K562 (cell line): ENCODE results near the gene ZNF577.

Source experiments
- NKRF ChIP-seq: fragments of 450-650 bp; IDR thresholded peaks from 2 replicates; pipeline ENCODE4 v1.6.1; 2016; ENCODE audit warnings: borderline replicate concordance
- REST ChIP-seq, 2 experiments: fragments of 450-650 bp; formaldehyde crosslinking in 1 of 2; IDR thresholded peaks; 2 replicates each; pipeline versions ENCODE4 v1.4.0 to v1.6.1; 2014 to 2020; ENCODE audit warnings: mild to moderate bottlenecking in 2 of 2, borderline replicate concordance in 1 of 2, low read depth in 1 of 2

GRCh38 chr19:51889934-51890333 lies 2.2 kb upstream of the ZNF577 start:
- no peak for TF ChIP-seq REST (IDR thresholded peaks at IDR 0.05; ENCODE audit: borderline replicate concordance)
- TF ChIP-seq REST (CRISPR knock-in tag; IDR thresholded peaks at IDR 0.05; ENCODE audit: low read depth) = no peak
- no peak for TF ChIP-seq NKRF
